ENCODE data around the gene GGACT. TPM values are rescaled to one million over a fixed set of nuclear protein-coding genes. Genes with fewer than 3 reads are reported as not detected.
A peak's percentile ranks its signal among the peaks of the same experiment; 100 is the strongest.

GGACT gene
- polyA plus RNA-seq, 4 donors = 4.1 to 13.1 (median 4.8) TPM

DNA sequence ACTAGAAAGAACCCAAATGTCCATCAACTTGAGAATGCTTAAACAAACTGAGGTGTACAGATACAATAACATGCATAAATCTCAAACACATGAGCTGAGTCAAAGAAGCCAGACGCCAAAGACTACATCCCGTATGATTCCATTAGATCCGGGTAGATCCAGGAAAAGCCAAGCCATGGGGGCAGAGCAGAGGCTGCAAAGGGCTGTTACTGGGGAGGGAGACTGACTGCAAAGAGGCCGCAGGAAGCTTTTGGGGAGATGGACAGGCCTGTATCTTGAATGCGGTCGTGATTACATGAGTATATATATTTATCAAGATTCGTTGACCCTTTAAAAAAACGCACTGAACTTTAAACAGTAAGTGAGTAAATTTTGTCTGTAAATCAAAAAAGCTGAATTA lies 28.7 kb downstream of the GGACT start:
- Histone ChIP-seq H3K9me3 (ENCODE audit: control insufficient read depth in 2 of 2, insufficient read depth in 1 of 2, low read depth in 1 of 2, low read length in 1 of 2) (no peaks in the 10 kb centered on the region), H3K27me3 (ENCODE audit: control insufficient read depth in 3 of 3, insufficient read depth in 3 of 3, low read length in 3 of 3) (no peaks in the 10 kb centered on the region), H3K4me1 (ENCODE audit: control insufficient read depth in 3 of 3, insufficient read depth in 2 of 3, low read depth in 1 of 3, low read length in 2 of 3) (peaks cover 0 to 6% (median 2%) of the 10 kb centered on the region in 3 donors), H3K27ac (ENCODE audit: low read depth in 1 of 3, low read length in 2 of 3) (no peak overlapping the region), H3K4me3 (ENCODE audit: low read depth in 1 of 3, low read length in 3 of 3) (no peak overlapping the region), H3K36me3 (ENCODE audit: control insufficient read depth in 3 of 3, insufficient read depth in 2 of 3, low read depth in 1 of 3, low read length in 3 of 3) (no peaks in the 10 kb centered on the region)
- FAIRE-seq (no peak), DNase-seq (no peak)
- 91 to 94% (median 91%) methylated on average over 8 of the region's 8 CpGs for WGBS, 3 donors

DNA sequence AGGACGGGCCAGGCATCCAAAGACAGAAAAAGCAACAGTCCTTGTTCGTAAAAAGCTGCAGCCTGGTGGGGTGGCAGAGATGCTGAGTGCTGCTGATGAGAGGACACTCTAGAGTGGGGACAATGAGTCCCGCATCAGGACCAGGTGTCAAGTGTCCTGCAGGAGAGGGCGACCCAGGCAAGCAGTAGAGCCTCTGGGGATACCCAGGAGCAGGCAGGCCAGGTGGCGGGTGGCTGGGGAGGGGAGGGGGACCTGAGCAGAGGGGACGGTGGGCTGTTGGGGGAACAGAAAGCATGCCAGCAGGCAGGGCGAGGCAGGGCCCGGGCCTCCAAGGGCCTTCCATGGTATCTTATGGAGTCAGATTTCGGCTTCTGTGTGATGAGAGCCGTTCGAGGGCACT lies 35.8 kb downstream of the GGACT start:
- H3K27me3 ChIP-seq (ENCODE audit: control insufficient read depth in 3 of 3, insufficient read depth in 3 of 3, low read length in 3 of 3) = no peaks in the 10 kb centered on the region
- H3K27ac ChIP-seq (ENCODE audit: low read depth in 1 of 3, low read length in 2 of 3) = no peak overlapping the region
- 94 to 95% (median 95%) methylated on average over 11 of the region's 11 CpGs for WGBS, 3 donors
- no peak for FAIRE-seq
- DNase-seq = no peak
- H3K4me3 ChIP-seq (ENCODE audit: low read depth in 1 of 3, low read length in 3 of 3) = no peak overlapping the region
- no peaks in the 10 kb centered on the region for H3K9me3 ChIP-seq (ENCODE audit: control insufficient read depth in 2 of 2, insufficient read depth in 1 of 2, low read depth in 1 of 2, low read length in 1 of 2)
- no peaks in the 10 kb centered on the region for H3K4me1 ChIP-seq (ENCODE audit: control insufficient read depth in 3 of 3, insufficient read depth in 2 of 3, low read depth in 1 of 3, low read length in 2 of 3)
- peaks cover 0 to 3% (median 0%) of the 10 kb centered on the region in 3 donors for H3K36me3 ChIP-seq (ENCODE audit: control insufficient read depth in 3 of 3, insufficient read depth in 2 of 3, low read depth in 1 of 3, low read length in 3 of 3)

DNA sequence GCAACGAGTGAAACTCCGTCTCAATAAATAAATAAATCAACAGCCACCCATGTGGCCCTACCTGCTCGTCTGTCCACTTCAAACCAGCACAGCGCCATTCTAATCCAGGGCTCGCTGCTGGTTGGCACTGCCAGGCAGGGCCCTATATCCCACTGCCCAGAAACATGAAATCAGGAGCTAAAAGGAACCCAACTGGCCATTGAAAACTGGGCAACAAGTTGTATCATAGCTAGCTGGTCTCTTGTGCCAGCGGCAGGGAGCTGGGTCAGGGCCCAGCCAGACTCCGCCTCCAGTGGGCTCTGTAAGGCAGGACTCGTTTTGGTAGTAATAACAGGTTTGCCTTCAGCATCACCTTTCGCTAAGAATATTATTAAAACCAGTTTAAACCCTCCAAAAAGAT lies 39.3 kb downstream of the GGACT start:
- WGBS, 3 donors = 93 to 95% (median 94%) methylated on average over 9 of the region's 9 CpGs
- H3K27ac ChIP-seq (ENCODE audit: low read depth in 1 of 3, low read length in 2 of 3) = no peak overlapping the region
- H3K9me3 ChIP-seq (ENCODE audit: control insufficient read depth in 2 of 2, insufficient read depth in 1 of 2, low read depth in 1 of 2, low read length in 1 of 2) = no peaks in the 10 kb centered on the region
- no peak for FAIRE-seq
- no peak for DNase-seq
- H3K4me1 ChIP-seq (ENCODE audit: control insufficient read depth in 3 of 3, insufficient read depth in 2 of 3, low read depth in 1 of 3, low read length in 2 of 3) = no peaks in the 10 kb centered on the region
- no peaks in the 10 kb centered on the region for H3K27me3 ChIP-seq (ENCODE audit: control insufficient read depth in 3 of 3, insufficient read depth in 3 of 3, low read length in 3 of 3)
- H3K36me3 ChIP-seq (ENCODE audit: control insufficient read depth in 3 of 3, insufficient read depth in 2 of 3, low read depth in 1 of 3, low read length in 3 of 3) = peaks cover 0 to 8% (median 0%) of the 10 kb centered on the region in 3 donors
- no peak overlapping the region for H3K4me3 ChIP-seq (ENCODE audit: low read depth in 1 of 3, low read length in 3 of 3)

DNA sequence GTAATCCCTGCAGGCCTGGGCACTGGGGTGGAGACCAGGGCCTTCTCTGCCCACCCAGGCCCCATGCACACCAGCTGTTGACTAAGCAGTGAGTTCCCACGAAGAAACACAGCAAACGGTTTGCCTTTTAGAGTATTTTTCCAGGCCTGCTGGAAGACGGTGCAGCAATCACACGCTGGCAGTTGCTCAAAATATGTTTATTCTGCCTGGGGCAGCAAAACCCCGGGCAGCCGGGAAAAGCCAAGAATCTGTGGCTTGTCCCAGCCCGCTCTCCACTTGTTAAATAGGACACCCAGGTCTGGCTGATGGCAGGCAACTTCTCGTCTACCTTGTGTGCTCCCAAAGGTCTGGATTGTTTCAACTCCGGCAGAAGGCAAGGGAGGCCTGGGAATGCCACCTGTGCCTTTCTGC lies 40.8 kb downstream of the GGACT start:
- DNase-seq (no peak), FAIRE-seq (no peak)
- 77 to 82% (median 79%) methylated on average over 9 of the region's 9 CpGs for WGBS, 3 donors
- Histone ChIP-seq H3K27me3 (ENCODE audit: control insufficient read depth in 3 of 3, insufficient read depth in 3 of 3, low read length in 3 of 3) (no peaks in the 10 kb centered on the region), H3K4me3 (ENCODE audit: low read depth in 1 of 3, low read length in 3 of 3) (no peak overlapping the region), H3K9me3 (ENCODE audit: control insufficient read depth in 2 of 2, insufficient read depth in 1 of 2, low read depth in 1 of 2, low read length in 1 of 2) (no peaks in the 10 kb centered on the region), H3K4me1 (ENCODE audit: control insufficient read depth in 3 of 3, insufficient read depth in 2 of 3, low read depth in 1 of 3, low read length in 2 of 3) (peaks cover 0 to 7% (median 4%) of the 10 kb centered on the region in 3 donors), H3K27ac (ENCODE audit: low read depth in 1 of 3, low read length in 2 of 3) (peak overlapping the region in 1 of 3 donors; percentile 7), H3K36me3 (ENCODE audit: control insufficient read depth in 3 of 3, insufficient read depth in 2 of 3, low read depth in 1 of 3, low read length in 3 of 3) (peaks cover 0 to 6% (median 0%) of the 10 kb centered on the region in 3 donors)

DNA sequence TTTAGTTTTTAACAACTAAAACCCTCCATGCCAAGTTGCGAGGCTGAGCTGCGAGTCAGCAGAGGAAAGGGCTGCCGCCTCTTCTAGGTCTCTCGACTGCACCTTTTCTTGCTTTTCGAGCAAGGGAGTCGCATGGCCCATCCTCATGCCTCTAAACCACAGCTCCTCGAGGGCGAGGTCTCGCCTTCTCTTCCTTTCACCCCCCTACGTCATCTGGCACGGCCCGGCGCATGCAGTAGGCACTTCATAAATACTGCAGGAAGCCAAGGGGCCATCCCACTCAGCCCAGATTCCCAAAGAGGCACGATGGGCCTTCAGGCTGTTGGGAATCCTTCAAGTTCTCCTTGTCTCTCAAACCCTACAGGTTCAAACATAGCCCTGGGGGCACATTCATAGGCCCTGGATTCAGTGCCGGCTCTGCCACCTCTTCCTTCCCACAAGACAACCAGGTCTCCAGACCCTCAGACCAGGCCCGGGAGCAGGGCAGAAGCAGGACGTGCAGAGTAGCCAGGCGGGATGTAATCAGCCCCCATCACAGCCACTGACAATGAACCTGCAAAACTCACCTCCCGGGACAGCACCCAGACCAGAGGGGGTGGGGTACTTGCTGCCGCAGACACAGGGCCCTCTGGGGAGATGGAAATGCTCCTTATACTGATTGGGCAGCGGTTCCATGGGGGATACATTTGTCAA lies 41.7 kb downstream of the GGACT start:
- no peak for FAIRE-seq
- 95 to 97% (median 96%) methylated on average over 21 of the region's 21 CpGs for WGBS, 3 donors

DNA sequence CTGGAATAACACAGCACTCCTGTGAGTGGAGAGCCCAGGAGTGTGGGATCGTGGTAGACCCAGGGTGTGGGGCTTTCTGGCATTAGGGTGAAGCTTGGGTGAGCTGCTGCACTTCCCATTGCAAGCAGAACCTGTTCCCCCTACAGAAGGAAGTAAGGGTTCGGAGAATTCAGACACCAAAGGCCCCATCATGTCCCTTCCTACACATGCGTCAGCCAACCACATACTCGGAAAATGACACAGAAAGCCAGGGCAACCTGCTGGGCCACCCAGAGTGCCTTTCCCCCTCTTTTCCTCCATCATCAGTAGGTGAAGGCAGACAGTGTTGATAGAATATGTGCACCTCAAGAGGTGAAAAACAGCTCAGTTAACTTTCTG lies 42.9 kb downstream of the GGACT start:
- peaks cover 0 to 7% (median 4%) of the 10 kb centered on the region in 3 donors for H3K4me1 ChIP-seq (ENCODE audit: control insufficient read depth in 3 of 3, insufficient read depth in 2 of 3, low read depth in 1 of 3, low read length in 2 of 3)
- H3K36me3 ChIP-seq (ENCODE audit: control insufficient read depth in 3 of 3, insufficient read depth in 2 of 3, low read depth in 1 of 3, low read length in 3 of 3) = peaks cover 0 to 6% (median 0%) of the 10 kb centered on the region in 3 donors
- WGBS, 3 donors = 93 to 95% (median 94%) methylated on average over 4 of the region's 4 CpGs
- FAIRE-seq (no peak), DNase-seq (no peak)
- no peak overlapping the region for H3K4me3 ChIP-seq (ENCODE audit: low read depth in 1 of 3, low read length in 3 of 3)
- H3K9me3 ChIP-seq (ENCODE audit: control insufficient read depth in 2 of 2, insufficient read depth in 1 of 2, low read depth in 1 of 2, low read length in 1 of 2) = no peaks in the 10 kb centered on the region
- H3K27ac ChIP-seq (ENCODE audit: low read depth in 1 of 3, low read length in 2 of 3) = no peak overlapping the region
- H3K27me3 ChIP-seq (ENCODE audit: control insufficient read depth in 3 of 3, insufficient read depth in 3 of 3, low read length in 3 of 3) = peaks cover 0 to 2% (median 0%) of the 10 kb centered on the region in 3 donors

More for the DNA sequence above, 41.7 kb downstream of the GGACT start:
- Histone ChIP-seq H3K4me3 (ENCODE audit: low read depth in 1 of 3, low read length in 3 of 3) (no peak overlapping the region), H3K36me3 (ENCODE audit: control insufficient read depth in 3 of 3, insufficient read depth in 2 of 3, low read depth in 1 of 3, low read length in 3 of 3) (peaks cover 0 to 6% (median 0%) of the 10 kb centered on the region in 3 donors), H3K4me1 (ENCODE audit: control insufficient read depth in 3 of 3, insufficient read depth in 2 of 3, low read depth in 1 of 3, low read length in 2 of 3) (peaks cover 0 to 7% (median 4%) of the 10 kb centered on the region in 3 donors), H3K27me3 (ENCODE audit: control insufficient read depth in 3 of 3, insufficient read depth in 3 of 3, low read length in 3 of 3) (no peaks in the 10 kb centered on the region), H3K27ac (ENCODE audit: low read depth in 1 of 3, low read length in 2 of 3) (no peak overlapping the region), H3K9me3 (ENCODE audit: control insufficient read depth in 2 of 2, insufficient read depth in 1 of 2, low read depth in 1 of 2, low read length in 1 of 2) (no peaks in the 10 kb centered on the region)
- DNase-seq = no peak

DNA sequence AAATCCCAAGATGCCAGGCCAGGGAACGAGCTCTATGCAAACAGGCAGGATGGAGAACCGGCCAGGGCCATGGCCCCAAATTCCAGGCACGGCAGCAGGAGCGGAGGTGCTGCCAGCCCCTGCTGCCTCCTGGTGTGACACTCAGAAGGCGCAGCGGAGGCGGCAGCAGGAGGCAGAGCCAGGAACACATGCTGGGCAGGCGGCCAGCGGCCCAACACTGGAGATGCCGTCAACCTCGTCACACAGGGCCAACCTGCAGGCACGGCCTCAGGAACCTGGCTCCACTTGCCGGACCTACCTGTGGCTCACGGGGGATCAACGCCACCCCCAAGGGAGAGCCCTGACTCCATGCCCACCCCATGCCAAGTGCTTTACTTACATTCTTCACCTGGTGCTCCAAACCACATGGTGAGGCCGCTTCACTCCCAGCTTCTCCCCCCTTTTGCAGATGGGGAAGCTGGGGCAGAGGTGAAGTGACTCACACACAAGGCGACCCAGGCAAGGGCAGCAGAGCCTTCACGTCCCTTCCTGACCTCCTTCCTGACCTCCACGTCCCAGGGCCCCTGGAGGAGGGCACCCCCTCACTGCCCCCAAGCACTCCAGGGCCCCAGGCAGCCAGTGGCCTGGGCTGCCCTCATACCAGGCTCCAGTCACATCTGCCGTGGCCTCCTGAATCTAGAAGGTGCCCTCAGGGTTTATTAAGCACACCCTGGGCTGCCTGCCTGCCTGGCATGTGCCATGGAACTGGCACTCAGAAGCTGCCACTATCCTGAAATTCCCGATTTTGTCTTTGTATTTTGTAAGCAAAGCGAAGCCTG lies 43.5 kb downstream of the GGACT start:
- DNase-seq = no peak
- H3K4me3 ChIP-seq (ENCODE audit: low read depth in 1 of 3, low read length in 3 of 3) = no peak overlapping the region
- H3K27me3 ChIP-seq (ENCODE audit: control insufficient read depth in 3 of 3, insufficient read depth in 3 of 3, low read length in 3 of 3) = peaks cover 0 to 4% (median 0%) of the 10 kb centered on the region in 3 donors
- H3K27ac ChIP-seq (ENCODE audit: low read depth in 1 of 3, low read length in 2 of 3) = no peak overlapping the region
- no peak for FAIRE-seq
- H3K4me1 ChIP-seq (ENCODE audit: control insufficient read depth in 3 of 3, insufficient read depth in 2 of 3, low read depth in 1 of 3, low read length in 2 of 3) = peaks cover 0 to 7% (median 4%) of the 10 kb centered on the region in 3 donors
- H3K36me3 ChIP-seq (ENCODE audit: control insufficient read depth in 3 of 3, insufficient read depth in 2 of 3, low read depth in 1 of 3, low read length in 3 of 3) = peaks cover 0 to 6% (median 0%) of the 10 kb centered on the region in 3 donors
- no peaks in the 10 kb centered on the region for H3K9me3 ChIP-seq (ENCODE audit: control insufficient read depth in 2 of 2, insufficient read depth in 1 of 2, low read depth in 1 of 2, low read length in 1 of 2)
- 90 to 91% (median 90%) methylated on average over 20 to 22 of the region's 22 CpGs for WGBS, 3 donors

DNA sequence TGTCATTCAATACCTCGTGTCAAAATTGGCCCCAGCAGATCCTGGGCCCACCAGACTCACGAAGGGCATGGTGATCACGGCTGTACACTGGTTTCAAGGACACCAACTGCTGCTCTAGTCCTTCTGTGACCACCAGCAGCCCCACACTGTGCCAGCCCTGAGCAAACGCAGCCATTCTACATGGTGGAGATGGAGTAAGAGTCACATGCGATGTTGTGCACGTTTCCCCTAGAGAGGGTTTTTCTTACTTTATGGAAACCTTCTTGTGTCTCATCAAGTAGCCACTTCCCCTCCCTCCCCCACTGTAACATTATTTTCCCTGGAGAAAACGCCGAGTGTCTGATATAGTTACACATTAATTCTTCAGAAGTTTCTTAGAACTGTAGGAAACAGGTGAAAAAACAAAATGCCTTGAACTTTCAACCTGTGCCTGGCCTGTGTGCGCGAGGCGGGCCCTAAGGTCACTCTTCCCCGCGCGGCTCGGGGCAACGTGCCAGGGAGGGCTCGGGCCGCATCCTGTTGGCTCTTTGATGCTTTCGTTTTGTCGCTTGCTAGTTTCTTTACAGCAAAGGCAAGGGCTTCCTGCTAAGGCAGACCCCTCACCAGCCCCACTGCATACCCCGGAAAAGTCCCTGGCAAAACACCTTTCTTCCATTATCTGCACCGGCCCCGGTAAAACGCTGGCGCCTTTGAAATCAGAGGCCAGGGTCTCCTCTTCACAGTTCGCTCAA lies 44.6 kb downstream of the GGACT start:
- Histone ChIP-seq H3K27ac (ENCODE audit: low read depth in 1 of 3, low read length in 2 of 3) (no peak overlapping the region), H3K36me3 (ENCODE audit: control insufficient read depth in 3 of 3, insufficient read depth in 2 of 3, low read depth in 1 of 3, low read length in 3 of 3) (peaks cover 0 to 6% (median 0%) of the 10 kb centered on the region in 3 donors)

More for the DNA sequence above, 44.6 kb downstream of the GGACT start:
- Histone ChIP-seq H3K9me3 (ENCODE audit: control insufficient read depth in 2 of 2, insufficient read depth in 1 of 2, low read depth in 1 of 2, low read length in 1 of 2) (no peaks in the 10 kb centered on the region), H3K4me1 (ENCODE audit: control insufficient read depth in 3 of 3, insufficient read depth in 2 of 3, low read depth in 1 of 3, low read length in 2 of 3) (peaks cover 0 to 7% (median 4%) of the 10 kb centered on the region in 3 donors), H3K27me3 (ENCODE audit: control insufficient read depth in 3 of 3, insufficient read depth in 3 of 3, low read length in 3 of 3) (peaks cover 0 to 4% (median 0%) of the 10 kb centered on the region in 3 donors), H3K4me3 (ENCODE audit: low read depth in 1 of 3, low read length in 3 of 3) (no peak overlapping the region)
- WGBS, 3 donors = 44 to 65% (median 59%) methylated on average over 26 of the region's 26 CpGs
- peak in 1 of 2 donors; percentile 20 for DNase-seq
- FAIRE-seq = no peak
